CD14-positive monocyte (primary cell): ENCODE measurements around the gene PRELP. TPM values are rescaled to one million over a fixed set of nuclear protein-coding genes. Genes with fewer than 3 reads are reported as not detected.

Source experiments
- DNase-seq, 3 donors: peaks; one replicate each; pipeline ENCODE4 v3.0.0-alpha.2; 2011 to 2022
- H2AFZ ChIP-seq: 2 replicates; pipeline ENCODE4 v1.6.0; 2012; ENCODE audit warnings: mild to moderate bottlenecking, low read depth, low read length, inconsistent platforms; ENCODE audit not compliant: insufficient read depth, poor library complexity, severe bottlenecking
- H3K27ac ChIP-seq, 2 donors: 1 replicate in 1 of 2; 2 replicates in 1 of 2; pipeline ENCODE4 v1.5.1; 2012 to 2013; ENCODE audit warnings: low read length in 2 of 2, control low read depth in 1 of 2, inconsistent platforms in 1 of 2, low read depth in 1 of 2, mild to moderate bottlenecking in 1 of 2
- H3K27me3 ChIP-seq, 2 donors: one replicate each; pipeline versions ENCODE4 v1.6.0 to v1.6.1; 2011 to 2013; ENCODE audit warnings: low read length in 2 of 2; ENCODE audit not compliant: control insufficient read depth in 2 of 2, insufficient read depth in 2 of 2
- H3K36me3 ChIP-seq, 2 donors: replicated peaks in 1 of 2; 1 replicate in 1 of 2; 2 replicates in 1 of 2; pipeline versions ENCODE4 v1.5.1 to v1.6.1; 2012 to 2013; ENCODE audit warnings: low read length in 2 of 2, control low read depth in 1 of 2, inconsistent platforms in 1 of 2, mild to moderate bottlenecking in 1 of 2; ENCODE audit not compliant: insufficient read depth in 2 of 2, control insufficient read depth in 1 of 2
- H3K4me1 ChIP-seq, 2 donors: 1 replicate in 1 of 2; 2 replicates in 1 of 2; pipeline versions ENCODE4 v1.5.1 to v1.6.1; 2012 to 2013; ENCODE audit warnings: low read length in 2 of 2, control low read depth in 1 of 2, inconsistent platforms in 1 of 2, mild to moderate bottlenecking in 1 of 2, moderate library complexity in 1 of 2; ENCODE audit not compliant: insufficient read depth in 2 of 2, control insufficient read depth in 1 of 2
- H3K4me2 ChIP-seq: replicated peaks from 2 replicates; pipeline ENCODE3; 2012; ENCODE audit warnings: low read length, moderate library complexity, mild to moderate bottlenecking; ENCODE audit not compliant: poor library complexity, severe bottlenecking; ENCODE audit errors: extremely low read depth
- H3K4me3 ChIP-seq, 3 experiments: fragments of 200-600 bp in 1 of 3; sonication (generic) in 1 of 3; replicated peaks in 1 of 3; 1 replicate in 2 of 3; 2 replicates in 1 of 3; pipeline ENCODE4 v1.5.1; 2011 to 2013; ENCODE audit warnings: low read length in 3 of 3, mild to moderate bottlenecking in 3 of 3, control low read depth in 2 of 3, low read depth in 2 of 3, inconsistent platforms in 1 of 3, moderate library complexity in 1 of 3
- H3K79me2 ChIP-seq: 2 replicates; pipeline ENCODE4 v1.6.0; 2012; ENCODE audit warnings: mild to moderate bottlenecking, control low read depth, inconsistent platforms, low read length, moderate library complexity; ENCODE audit not compliant: insufficient read depth
- H3K9ac ChIP-seq: 2 replicates; pipeline ENCODE4 v1.6.0; 2017; ENCODE audit warnings: low read length, mild to moderate bottlenecking; ENCODE audit not compliant: insufficient read depth, poor library complexity, severe bottlenecking
- H3K9me3 ChIP-seq, 2 donors: replicated peaks in 1 of 2; 1 replicate in 1 of 2; 2 replicates in 1 of 2; pipeline versions ENCODE4 v1.5.1 to v1.6.1; 2012 to 2013; ENCODE audit warnings: low read length in 2 of 2, control low read depth in 1 of 2; ENCODE audit not compliant: control insufficient read depth in 1 of 2, insufficient read depth in 1 of 2
- H4K20me1 ChIP-seq: 2 replicates; pipeline ENCODE4 v1.6.0; 2012; ENCODE audit warnings: mild to moderate bottlenecking, low read length, control low read depth, moderate library complexity; ENCODE audit not compliant: insufficient read depth
- H3K27ac Mint-ChIP-seq, 7 donors: one replicate each; pipeline ENCODE4 v1.8.0; 2020; ENCODE audit warnings: mild to moderate bottlenecking in 7 of 7, mixed read lengths in 7 of 7, moderate library complexity in 6 of 7, inconsistent platforms in 2 of 7
- H3K27me3 Mint-ChIP-seq, 3 donors: one replicate each; pipeline ENCODE4 v1.8.0; 2021 to 2022; ENCODE audit warnings: low read depth in 3 of 3, mild to moderate bottlenecking in 3 of 3, mixed read lengths in 3 of 3, moderate library complexity in 3 of 3, inconsistent platforms in 1 of 3
- H3K36me3 Mint-ChIP-seq, 2 donors: one replicate each; pipeline ENCODE4 v1.8.0; 2020; ENCODE audit warnings: mixed read lengths in 2 of 2, inconsistent platforms in 1 of 2, mild to moderate bottlenecking in 1 of 2
- H3K4me1 Mint-ChIP-seq: one replicate; pipeline ENCODE4 v1.8.0; 2020; ENCODE audit warnings: mild to moderate bottlenecking, mixed read lengths
- H3K4me3 Mint-ChIP-seq, 2 donors: one replicate each; pipeline ENCODE4 v1.8.0; 2020; ENCODE audit warnings: mild to moderate bottlenecking in 2 of 2, mixed read lengths in 2 of 2, moderate library complexity in 1 of 2
- H3K9me3 Mint-ChIP-seq, 7 donors: one replicate each; pipeline ENCODE4 v1.8.0; 2020 to 2022; ENCODE audit warnings: mixed read lengths in 7 of 7, mild to moderate bottlenecking in 6 of 7, moderate library complexity in 6 of 7, inconsistent platforms in 2 of 7
- WGBS: methylation state at CpG from one replicate; pipeline ENCODE4 v1.1.5; 2013; ENCODE audit warnings: missing lambda C conversion rate; ENCODE audit not compliant: insufficient coverage; 5-methylcytosine and 5-hydroxymethylcytosine counted together
- intact Hi-C, 2 donors: fragments of 100-400 bp; cut with micrococcal nuclease; formaldehyde crosslinking; loops; one replicate each; pipeline versions ENCODE4 v1.15.0 to v1.15.1; 2023
- polyA plus RNA-seq, 3 donors: library from polyadenylated mRNA; depleted of rRNA in 1 of 3; unstranded in 2 of 3; stranded (reverse) in 1 of 3; fragments of 300-500 nt in 2 of 3; fragments of >200 nt in 1 of 3; fragmentation: Illumina TruSeq in 2 of 3; gene quantifications; 1 replicate in 2 of 3; 2 replicates in 1 of 3; pipeline ENCODE4 v1.2.3, GENCODE V29; 2012 to 2021
- TF ChIP-seq, protein P1 (sequence below): fragments of 200-600 bp; IDR thresholded peaks from one replicate; pipeline ENCODE4 v1.8.0; 2022; ENCODE audit warnings: antibody characterized with exemption, mild to moderate bottlenecking

The PRELP gene
- polyA plus RNA-seq, 3 donors = not detected

DNA sequence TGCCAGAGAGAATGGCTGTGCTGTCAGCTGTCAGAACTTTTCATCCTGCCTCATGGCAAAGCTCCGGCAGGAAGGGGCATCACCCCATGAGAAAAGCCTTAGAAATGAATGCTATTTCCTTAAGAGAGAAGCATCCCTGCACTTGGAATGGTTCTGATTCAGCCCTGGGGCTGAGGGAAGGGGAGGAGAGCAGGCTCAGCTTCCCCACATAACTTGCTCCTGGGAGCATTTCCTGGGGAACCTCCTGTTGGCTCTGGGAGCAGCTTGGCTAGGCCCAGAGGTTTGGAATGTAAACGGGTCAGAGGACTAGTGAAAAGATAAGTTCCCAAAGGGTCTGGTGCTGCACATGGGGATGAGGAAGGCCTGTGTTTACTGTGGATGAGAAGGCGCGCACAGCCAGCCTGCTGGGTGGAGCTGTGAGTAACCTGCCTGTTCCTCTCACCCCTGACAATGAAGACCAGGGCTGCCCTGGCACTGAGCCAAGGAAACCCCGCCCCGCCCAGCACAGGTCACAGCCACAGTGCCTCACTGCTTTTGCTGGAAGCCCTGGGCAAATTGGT lies 5.0 kb downstream of the PRELP start:
- H3K79me2 ChIP-seq = no peaks in the 10 kb centered on the region
- H3K36me3 ChIP-seq = no peaks in the 10 kb centered on the region
- Mint-ChIP-seq H3K27me3 (peaks cover 6 to 8% (median 6%) of the 10 kb centered on the region in 3 donors), H3K4me3 (peak overlapping the region; percentile 9 to 57), H3K9me3 (no peaks in the 10 kb centered on the region), H3K36me3 (no peaks in the 10 kb centered on the region), H3K4me1 (peaks cover 26% of the 10 kb centered on the region), H3K27ac (peak overlapping the region; percentile 24 to 92 (median 81))
- H3K27me3 ChIP-seq = no peaks in the 10 kb centered on the region
- no peaks in the 10 kb centered on the region for H3K9me3 ChIP-seq
- H3K27ac ChIP-seq = peak overlapping the region; percentile 39 to 55
- H3K9ac ChIP-seq = no peak overlapping the region
- H3K4me2 ChIP-seq = peak overlapping the region; percentile 39
- intact Hi-C loops = no loop called here
- TF ChIP-seq, protein P1, sequence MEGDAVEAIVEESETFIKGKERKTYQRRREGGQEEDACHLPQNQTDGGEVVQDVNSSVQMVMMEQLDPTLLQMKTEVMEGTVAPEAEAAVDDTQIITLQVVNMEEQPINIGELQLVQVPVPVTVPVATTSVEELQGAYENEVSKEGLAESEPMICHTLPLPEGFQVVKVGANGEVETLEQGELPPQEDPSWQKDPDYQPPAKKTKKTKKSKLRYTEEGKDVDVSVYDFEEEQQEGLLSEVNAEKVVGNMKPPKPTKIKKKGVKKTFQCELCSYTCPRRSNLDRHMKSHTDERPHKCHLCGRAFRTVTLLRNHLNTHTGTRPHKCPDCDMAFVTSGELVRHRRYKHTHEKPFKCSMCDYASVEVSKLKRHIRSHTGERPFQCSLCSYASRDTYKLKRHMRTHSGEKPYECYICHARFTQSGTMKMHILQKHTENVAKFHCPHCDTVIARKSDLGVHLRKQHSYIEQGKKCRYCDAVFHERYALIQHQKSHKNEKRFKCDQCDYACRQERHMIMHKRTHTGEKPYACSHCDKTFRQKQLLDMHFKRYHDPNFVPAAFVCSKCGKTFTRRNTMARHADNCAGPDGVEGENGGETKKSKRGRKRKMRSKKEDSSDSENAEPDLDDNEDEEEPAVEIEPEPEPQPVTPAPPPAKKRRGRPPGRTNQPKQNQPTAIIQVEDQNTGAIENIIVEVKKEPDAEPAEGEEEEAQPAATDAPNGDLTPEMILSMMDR = no peak
- peak overlapping the region; percentile 39 for H2AFZ ChIP-seq
- peaks cover 23 to 27% of the 10 kb centered on the region in 2 donors for H3K4me1 ChIP-seq
- peak overlapping the region in 1 of 3 experiments; percentile 30 for H3K4me3 ChIP-seq
- WGBS = 43% methylated on average over 4 of the region's 6 CpGs
- H4K20me1 ChIP-seq = no peaks in the 10 kb centered on the region
- peak; percentile 56 to 72 (median 59) for DNase-seq

DNA sequence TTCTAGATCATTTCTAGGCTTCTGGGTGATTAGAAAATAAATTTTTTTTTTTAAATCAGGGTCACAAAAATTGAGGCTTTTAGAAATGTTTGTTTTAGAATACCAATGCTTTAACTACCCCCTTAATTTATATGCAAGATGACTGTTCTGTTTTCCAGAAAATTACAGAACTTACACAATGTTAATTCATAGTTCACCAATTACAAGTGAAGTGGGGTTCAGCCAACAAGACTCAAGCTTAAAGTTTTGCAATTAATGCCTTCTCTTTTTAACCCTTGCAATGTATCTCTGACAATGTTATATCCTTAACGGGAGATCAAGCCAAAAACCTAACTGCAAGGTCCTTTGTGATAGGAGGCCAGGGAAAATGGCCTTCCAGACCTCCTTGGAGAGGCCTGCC lies 5.6 kb downstream of the PRELP start:
- no peaks in the 10 kb centered on the region for H3K36me3 ChIP-seq
- H3K27ac ChIP-seq = peak overlapping the region; percentile 39 to 55
- intact Hi-C loops = no loop called here
- H3K9me3 ChIP-seq = no peaks in the 10 kb centered on the region
- H3K9ac ChIP-seq = no peak overlapping the region
- TF ChIP-seq, protein P1 = no peak
- DNase-seq = peak in 2 of 3 donors; percentile 10 to 34
- peaks cover 23 to 27% of the 10 kb centered on the region in 2 donors for H3K4me1 ChIP-seq
- Mint-ChIP-seq H3K9me3 (no peaks in the 10 kb centered on the region), H3K27me3 (peaks cover 2 to 8% (median 6%) of the 10 kb centered on the region in 3 donors), H3K27ac (peak overlapping the region; percentile 24 to 87 (median 81)), H3K4me1 (peaks cover 27% of the 10 kb centered on the region), H3K4me3 (no peak overlapping the region), H3K36me3 (no peaks in the 10 kb centered on the region)
- peak overlapping the region; percentile 39 for H3K4me2 ChIP-seq
- peak overlapping the region; percentile 39 for H2AFZ ChIP-seq
- WGBS = no CpG with 5 or more reads among the region's 1 CpG
- H3K27me3 ChIP-seq = no peaks in the 10 kb centered on the region
- no peaks in the 10 kb centered on the region for H3K79me2 ChIP-seq
- H3K4me3 ChIP-seq = peak overlapping the region in 1 of 3 experiments; percentile 30
- no peaks in the 10 kb centered on the region for H4K20me1 ChIP-seq
